Activated gamma-delta T cell (primary cell): Measurements from ENCODE around the gene EPHA6.

Experiments
- DNase-seq: peaks from one replicate; lab custom pipeline; 2025; lab: John Stamatoyannopoulos, UW

EPHA6 gene

DNA sequence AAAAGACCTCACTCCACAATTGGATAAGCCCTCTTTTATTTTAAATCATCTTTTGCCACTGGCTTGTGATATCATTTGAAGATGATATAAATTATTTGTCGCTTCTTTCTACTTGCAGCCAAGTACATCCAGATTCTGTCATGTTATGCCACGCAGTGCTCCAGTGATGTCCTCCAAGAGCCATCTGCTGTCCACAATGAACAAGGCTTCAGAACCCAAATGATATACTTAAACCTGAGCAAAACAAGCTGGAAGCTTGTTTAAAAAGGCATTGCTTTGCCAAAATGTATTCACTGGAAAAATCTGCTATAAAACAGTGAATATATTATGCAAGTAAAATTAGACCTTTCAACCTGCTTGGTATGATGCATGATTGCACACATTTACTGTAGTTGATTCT, 891.4 kb downstream of the EPHA6 start:
- DNase-seq, result no peak

DNA sequence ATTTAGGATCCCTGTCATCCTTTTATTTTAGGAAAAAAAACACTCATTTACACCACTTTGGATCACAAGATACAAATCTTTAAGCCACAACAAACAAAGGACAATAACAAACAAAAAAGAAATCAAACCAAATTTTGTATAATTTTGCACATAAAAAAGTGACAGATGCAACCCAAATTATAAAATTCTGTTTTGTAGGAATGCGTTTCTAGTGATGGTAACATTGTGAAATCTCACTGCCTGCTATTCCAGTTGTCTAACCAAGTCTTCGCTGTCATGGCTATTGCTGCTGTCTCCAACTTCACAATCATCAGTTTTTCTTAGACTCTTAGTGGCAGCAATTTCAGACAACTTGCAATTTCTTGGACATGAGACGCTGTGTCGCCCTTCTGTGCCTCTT, 891.8 kb downstream of the EPHA6 start:
- no peak for DNase-seq

DNA sequence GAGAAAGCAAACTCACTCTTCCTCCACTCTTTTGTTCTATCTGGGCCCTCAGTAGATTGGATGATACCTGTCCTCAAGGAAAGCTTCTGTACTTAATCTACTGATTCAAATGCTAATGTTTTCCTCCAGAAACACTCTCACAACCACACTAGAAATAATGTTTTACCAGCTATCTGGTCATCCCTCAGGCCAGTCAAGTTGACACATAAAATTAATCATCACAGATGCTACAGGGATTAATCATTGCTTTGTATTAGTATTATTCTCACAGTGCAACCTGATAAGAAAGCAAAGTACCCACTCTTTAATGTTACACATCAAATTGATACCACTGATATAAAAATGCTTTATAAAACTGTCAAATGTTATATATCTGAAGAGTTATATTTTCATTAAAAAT, 897.3 kb downstream of the EPHA6 start:
- DNase-seq, result no peak

DNA sequence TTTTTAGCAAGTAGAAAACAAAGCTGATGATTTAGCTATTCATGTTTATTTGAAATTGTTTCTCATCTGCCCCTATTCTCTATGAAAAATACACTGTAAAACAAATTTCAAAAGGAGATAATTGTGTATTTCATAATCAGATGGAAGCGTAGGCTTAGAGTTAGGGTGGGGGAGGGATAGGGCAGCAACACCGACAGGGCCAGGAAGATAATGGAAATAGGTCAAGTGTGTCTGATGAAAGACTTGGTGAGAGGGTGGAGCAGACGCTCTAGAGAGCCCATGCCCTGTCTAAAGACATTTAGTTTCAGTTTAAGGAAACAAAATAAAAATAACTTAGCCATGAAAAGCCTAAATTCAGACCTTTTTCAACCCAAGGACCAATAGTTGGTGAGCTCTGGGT, 898.5 kb downstream of the EPHA6 start:
- no peak for DNase-seq

DNA sequence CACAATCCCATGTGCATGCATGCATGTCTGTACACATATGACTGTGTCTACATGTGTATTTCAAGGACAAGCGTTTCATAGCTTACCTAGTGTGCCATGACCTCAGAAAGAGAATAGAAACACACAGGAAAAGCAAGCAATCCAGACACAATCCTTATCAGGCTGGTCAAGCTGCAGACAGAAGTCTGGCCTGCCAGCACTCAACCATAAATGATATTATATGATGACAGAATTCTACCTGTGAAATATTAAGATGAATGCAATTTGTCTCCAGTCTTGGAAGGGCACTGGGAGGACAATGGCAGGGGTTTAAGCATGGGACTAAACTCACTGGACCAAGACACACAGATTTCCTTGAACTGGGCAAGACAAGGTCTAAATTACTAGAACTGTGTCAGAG, 899.2 kb downstream of the EPHA6 start:
- DNase-seq, result no peak

DNA sequence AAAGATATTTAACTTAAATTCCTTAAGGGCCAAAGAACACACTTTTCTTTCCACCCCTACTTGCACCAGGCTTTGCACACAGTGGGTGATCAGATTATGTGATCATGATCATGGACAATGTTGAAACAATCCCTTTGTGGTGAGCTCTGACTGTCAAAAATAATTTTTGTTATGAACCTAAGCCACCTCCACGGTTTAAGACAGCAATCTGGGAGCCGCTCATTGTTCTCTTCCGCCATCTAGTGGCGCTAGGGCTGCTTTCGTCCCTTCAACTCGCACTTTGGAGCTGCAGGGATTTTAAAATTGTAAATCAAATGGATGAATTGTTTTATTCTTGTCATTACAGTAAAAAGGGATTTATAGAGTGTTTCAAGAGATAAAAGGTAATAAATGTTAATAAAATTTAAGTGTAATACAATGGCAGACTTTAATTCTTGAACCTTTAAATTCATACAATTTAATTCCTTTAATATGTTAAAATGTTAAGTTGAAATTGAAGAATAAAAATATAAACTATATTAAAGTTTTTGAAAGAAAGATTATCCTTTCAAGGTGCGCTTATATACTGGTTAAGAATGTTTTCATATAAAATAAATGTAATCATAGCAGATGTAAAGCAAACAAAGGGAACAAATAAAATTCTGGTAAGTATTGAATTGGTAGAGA, 904.9 kb downstream of the EPHA6 start:
- no peak for DNase-seq

DNA sequence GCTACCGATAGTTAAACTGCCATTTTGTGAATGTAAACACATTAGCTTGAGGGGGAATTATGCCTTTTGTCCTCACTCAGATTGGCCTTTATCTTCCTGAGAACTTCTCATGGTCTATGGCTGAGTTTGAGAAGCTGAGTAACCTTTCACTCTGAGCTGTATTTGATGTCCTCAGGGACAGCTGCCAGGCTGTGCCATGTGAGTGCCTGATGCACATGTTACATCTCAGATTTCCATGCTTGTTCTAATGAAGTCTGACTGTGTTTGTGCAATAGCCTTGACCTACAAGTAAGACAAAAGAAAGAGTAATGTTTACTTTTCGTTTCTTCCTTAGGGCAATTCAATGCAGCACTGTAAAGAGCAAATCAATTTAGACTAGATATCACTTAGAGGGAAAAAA, 906.0 kb downstream of the EPHA6 start:
- DNase-seq, result no peak

DNA sequence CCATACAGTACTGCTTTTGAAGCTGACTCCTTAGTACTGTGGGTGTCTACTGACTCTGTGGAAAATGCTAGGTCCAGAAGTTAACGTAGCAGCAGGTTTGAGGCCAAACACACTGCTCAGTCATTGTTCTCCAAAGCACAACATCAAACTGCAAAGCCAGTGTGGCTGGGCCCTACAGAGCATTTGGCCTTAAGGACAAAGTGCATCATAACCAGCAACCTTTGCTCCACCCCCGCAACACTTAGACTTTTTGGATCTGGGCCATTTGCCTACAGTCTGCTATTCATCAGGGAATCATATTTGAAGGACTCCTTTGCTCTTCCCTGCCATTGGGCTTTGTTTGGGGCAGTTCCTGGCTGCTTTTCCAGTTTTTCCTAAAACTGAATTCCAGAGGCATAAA, 907.1 kb downstream of the EPHA6 start:
- no peak for DNase-seq

DNA sequence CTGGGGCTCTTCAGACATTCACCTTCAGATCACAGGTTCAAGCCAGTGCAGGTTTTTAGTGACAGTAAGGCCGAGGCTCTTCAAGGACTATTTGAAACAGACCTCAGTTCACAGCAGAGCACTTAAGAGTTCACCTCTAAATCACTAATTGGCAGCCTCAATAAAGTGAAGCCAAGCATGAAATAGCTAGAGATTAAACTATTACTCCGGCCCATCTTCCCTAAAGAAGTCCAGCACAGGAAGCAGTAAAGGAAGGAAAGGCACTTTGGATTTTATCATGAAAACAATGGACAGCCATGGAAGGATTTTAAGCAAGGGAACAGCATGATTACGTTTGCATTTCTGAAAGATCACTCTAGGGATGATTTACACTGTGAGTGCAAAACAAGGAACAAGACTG, 922.5 kb downstream of the EPHA6 start:
- no peak for DNase-seq

DNA sequence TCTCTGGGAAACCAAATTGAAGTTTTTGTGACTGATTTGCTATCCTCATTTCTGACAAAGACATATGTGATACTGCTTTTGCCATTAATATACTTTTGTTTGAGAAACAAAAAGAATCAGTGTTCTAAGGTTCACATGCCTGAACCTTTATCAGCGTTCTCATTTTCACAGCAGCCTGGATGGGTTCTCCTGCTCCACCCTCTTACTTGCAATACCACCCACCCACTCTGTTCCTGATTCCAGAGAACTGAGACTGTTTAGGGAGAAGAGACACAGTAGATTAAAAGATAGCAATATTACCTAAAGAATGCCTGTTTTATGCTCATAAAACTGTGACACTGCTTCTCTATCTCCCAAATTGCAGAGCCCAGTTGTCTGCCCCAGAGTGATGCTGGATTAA, 924.4 kb downstream of the EPHA6 start:
- no peak for DNase-seq

DNA sequence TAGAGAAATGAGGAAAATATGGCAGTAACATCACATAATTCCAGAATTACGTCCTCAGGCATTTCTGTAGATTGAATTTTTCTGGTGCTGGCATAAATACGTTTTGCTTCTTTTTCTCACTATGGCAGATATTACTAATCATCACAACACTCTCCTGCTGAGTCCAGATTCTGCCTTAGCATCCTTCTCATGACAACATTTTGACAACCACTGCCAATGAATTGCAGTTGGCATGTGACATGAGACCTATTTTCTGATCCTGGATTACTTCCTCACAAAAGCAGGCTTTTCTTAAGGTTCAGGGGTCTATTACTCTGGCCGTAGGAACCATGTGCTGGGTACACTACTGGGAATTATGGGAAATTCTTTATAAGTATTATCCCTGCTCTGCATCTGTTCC, 927.6 kb downstream of the EPHA6 start:
- DNase-seq, result no peak

DNA sequence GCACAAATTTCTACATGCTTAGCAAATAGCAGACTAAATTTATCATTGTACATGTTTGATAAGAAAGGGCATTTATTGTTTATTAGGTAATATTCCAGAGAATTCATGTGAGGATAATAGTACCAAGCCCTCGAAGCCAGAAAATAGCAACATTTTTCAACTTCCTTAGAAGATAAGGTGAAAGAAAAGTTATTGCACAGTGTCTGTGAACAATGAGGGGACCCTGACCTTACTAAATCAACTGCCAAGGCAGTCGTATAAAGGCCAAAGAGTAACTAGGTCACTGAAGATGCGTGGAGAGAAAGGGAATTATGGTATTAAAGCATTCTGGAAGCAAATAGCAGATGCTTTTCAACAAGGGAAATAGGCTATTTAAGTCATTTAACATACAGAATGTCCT, 929.9 kb downstream of the EPHA6 start:
- DNase-seq, result no peak

DNA sequence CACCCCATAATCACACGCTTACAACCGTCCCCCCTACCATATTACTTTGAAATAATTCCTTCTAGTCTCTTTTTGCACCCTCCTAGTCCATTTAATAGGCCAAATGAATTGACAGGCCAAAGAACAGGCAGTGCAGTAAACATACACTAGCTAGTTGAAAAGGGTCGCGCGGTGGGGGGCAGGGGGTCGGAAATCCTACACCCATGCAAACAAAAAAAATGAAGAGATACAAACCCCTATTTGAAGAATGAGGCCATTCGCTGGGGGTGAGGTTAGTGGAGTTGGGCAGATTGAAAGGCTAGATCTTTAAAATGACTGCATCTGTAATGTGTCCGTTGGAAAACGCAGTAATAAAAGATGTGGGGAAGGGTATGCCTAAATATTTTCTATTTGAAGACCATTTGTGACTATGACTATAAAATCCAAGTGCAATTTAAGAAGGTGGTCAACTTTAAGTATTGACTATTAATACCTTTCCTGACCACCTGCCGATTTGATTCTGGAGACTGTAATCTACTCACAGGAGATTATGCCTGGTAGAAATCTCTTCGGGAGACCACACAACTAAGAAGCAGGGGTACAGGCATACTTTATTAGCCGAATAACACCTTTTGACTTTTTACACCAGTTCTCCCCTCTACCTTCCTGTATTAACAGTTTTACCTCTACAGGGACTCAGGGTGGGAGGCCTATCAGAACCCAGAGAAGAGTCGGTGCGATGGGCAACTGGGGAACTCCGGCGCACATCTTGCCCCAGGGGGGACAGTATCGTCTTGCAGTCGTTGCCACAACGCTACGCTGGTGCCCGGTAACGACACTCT, 949.4 kb downstream of the EPHA6 start:
- no peak for DNase-seq

DNA sequence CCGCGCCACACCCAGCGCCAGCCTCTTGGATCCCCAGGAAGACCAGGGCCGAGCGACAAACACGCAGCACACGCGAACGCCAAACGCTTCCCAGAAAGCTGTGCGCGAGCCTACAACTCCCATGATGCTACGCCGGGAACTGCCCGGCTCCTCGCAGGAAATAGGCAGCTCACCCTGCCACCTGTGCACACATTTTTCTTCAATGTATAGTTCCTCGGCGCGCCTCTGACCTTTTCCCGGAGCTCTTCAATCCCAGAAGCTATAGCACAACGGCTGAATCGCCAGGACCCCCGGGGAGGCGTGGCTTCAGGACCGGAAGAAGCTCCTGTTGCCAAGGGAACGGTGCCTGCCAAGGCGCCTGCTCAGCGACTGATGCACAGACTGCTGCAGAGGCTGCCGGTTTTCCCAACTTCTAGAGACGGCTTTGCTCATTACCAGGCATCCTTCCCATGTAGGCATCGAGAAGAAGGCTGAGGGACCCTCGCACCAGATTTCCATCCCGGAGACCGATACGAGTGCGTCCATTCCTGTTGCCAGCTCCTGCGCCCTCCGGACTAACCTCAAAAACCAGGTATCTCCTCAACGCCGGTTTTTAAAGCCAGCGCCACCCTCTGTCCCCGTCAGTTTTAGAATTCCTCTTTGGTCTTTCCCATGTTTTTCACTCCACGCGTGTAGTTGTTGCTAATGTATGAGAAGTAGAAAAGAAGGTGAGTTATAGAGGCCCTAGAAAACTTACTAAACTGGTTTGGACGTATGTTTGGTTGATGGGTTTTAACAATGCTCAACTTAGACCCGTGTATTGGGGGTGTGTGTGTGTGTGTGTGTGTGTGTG, 950.2 kb downstream of the EPHA6 start, which contains the start of gene ARL6:
Gene ARL6, plus strand, starts transcription at position 352 of the 832 bp plus-strand sequence. CDS start 3,350 bp downstream, outside the sequence.
- DNase-seq, result peak; percentile 22

DNA sequence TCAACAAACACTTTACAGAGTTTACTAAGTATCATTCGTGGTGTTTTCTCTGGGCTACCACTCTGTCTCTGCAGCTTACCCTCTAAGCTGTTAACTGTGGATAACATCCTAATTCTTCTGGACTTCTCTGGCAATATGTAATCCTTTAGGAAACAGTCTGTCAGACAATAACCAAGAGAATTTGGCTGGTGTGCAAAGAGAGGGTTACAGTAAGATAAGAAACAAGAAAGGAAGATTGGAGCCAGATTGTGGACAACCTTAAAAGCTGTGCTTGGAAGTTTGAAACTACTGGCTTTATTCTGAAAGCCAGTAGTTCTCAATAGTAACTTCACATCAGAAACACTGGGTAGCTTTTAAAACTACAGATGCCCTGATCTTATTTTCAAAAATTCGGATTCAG, 950.9 kb downstream of the EPHA6 start:
- DNase-seq, result no peak

DNA sequence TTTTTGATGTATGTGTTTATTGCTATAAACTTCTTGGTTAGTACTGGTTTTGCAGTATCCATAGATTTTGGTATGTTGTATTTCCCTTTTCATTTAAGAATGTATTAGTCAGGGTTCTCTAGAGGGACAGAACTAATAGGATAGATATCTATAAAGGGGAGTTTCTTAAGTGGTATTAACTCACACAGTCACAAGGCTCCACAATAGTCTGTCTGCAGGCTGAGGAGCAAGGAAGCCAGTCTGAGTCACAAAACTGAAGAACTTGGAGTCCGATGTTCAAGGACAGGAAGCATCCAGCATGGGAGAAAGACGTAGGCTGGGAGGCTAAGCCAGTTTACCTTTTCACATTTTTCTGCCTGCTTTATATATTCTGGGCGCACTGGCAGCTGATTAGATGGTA, 958.5 kb downstream of the EPHA6 start:
- DNase-seq, result no peak

DNA sequence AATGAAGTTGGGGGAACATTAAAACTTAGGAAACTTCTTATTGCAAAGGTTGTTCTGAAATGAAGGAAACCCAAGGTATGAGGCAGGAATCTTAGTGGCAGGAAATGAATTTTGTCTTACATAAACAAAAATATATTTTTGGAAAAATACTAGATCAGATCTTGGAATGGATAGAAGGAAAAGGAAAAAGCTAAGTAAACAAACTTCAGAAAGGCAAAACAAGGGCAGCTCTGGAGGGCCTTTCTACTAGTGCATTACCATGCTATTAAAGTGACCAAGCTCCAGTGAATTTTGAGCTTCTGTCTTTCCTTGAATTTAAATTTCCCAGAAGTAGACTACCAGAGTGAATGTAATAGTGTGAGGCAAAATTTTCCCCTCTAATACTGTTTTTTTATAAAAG, 963.8 kb downstream of the EPHA6 start:
- DNase-seq, result no peak

DNA sequence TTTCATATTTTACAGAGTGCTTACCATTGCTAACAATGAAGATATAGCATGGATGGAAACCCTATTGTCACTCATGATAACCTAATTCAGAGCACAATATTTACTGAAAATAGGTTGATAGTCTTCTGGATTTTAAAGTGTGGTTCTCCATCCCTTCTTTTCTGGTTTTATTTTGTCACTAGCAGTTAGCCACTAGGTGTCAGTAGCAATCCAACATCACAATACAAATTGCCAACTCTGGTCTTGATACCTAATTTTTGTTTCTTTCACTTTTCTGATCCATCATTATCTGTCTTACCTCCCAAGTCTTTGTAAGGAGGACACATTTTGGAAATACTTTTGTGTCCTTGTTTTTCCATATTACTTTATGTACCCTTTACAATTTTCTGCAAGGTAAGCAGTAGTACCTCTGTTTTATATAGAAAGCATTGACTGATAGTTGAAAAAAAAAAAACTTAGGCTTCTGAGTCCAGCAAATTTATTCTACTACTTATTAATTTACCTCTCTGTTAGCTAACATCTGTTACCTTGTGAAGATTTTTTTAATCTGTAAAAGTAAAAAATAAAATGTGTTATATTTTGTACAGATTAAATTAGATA, 979.1 kb downstream of the EPHA6 start:
- DNase-seq, result no peak

DNA sequence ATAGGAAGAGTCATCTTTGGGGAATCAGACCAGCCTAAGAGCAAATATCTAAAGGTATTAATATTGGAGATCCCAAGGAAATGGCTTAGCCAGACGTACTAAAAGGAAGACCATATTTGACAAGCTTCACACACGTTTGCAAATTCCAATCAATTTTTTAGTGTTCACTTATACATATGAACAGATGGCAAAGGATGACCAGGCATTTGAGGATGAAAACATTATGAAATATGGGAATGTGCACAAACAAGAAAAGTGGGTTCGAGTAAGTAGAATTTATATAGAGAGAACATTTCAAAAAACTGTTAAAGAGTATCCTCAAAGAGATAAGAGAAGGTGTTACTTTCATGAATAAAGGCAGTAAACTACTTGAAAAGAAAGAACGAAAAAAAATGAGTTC, 981.6 kb downstream of the EPHA6 start:
- DNase-seq, result no peak
